ENCODE results near the gene GRIK4.

GRIK4 gene

DNA sequence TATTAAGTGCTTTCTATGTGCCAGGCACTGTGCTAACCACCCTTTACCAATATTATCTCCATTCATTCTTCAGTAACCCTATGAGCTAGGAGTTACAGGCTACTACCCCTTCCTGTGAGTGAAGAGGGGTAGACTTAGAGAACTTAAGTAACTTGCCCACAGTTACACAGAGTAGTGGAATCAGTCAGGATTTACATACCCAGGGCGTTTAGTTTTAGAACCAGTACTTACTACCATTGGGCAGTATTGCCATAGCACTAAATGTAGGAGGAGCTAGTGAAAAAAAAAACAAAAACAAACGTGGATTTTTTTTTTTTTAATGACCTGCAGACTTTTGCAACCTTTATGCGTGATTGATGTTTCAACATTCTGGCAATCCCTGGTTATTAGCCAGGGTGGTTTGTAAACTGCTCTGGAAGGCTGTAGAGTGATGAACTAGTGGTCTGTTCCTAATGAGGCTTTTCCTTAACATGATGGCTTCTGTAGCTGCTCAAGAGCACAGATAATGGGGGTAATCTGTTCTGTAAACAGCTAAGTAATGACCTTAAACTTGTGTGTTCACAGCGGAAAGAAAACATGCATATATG is 523.7 kb downstream of the GRIK4 start:
- no peak for TF ChIP-seq TAF1 (IDR thresholded peaks at IDR 0.05; ENCODE audit: borderline replicate concordance, insufficient read depth, low read length)
- TF ChIP-seq, protein P1, sequence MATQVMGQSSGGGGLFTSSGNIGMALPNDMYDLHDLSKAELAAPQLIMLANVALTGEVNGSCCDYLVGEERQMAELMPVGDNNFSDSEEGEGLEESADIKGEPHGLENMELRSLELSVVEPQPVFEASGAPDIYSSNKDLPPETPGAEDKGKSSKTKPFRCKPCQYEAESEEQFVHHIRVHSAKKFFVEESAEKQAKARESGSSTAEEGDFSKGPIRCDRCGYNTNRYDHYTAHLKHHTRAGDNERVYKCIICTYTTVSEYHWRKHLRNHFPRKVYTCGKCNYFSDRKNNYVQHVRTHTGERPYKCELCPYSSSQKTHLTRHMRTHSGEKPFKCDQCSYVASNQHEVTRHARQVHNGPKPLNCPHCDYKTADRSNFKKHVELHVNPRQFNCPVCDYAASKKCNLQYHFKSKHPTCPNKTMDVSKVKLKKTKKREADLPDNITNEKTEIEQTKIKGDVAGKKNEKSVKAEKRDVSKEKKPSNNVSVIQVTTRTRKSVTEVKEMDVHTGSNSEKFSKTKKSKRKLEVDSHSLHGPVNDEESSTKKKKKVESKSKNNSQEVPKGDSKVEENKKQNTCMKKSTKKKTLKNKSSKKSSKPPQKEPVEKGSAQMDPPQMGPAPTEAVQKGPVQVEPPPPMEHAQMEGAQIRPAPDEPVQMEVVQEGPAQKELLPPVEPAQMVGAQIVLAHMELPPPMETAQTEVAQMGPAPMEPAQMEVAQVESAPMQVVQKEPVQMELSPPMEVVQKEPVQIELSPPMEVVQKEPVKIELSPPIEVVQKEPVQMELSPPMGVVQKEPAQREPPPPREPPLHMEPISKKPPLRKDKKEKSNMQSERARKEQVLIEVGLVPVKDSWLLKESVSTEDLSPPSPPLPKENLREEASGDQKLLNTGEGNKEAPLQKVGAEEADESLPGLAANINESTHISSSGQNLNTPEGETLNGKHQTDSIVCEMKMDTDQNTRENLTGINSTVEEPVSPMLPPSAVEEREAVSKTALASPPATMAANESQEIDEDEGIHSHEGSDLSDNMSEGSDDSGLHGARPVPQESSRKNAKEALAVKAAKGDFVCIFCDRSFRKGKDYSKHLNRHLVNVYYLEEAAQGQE (IDR thresholded peaks at IDR 0.05; ENCODE audit: insufficient read depth in 1 of 2, low read depth in 2 of 2, low read length in 2 of 2), result no peak

DNA sequence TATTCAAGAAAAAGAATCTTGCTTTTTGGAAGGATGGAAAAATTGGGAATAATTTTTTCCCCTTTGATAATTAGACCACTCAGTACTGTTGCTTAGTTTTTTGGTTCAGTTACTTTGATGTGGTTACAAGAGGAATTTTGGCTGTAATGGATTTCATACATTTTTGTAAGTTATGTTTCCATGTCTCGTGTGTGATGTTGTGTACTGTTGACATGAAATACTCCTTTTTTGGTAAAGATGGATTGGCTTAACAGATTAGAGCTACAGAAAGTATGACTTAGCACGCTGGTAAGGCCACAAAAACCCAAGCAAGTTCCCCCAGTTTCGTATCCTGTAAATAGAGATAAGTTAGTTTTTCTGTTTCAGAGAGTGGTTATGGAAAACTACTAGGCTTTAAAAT is 524.2 kb downstream of the GRIK4 start:
- TF ChIP-seq SIN3A (IDR thresholded peaks at IDR 0.05; ENCODE audit: borderline replicate concordance, insufficient read depth, low read length) (no peak), FOXP2 (optimal IDR thresholded peaks at IDR 0.05; ENCODE audit: borderline replicate concordance, extremely low read depth, extremely low read length, insufficient read depth) (no peak)

DNA sequence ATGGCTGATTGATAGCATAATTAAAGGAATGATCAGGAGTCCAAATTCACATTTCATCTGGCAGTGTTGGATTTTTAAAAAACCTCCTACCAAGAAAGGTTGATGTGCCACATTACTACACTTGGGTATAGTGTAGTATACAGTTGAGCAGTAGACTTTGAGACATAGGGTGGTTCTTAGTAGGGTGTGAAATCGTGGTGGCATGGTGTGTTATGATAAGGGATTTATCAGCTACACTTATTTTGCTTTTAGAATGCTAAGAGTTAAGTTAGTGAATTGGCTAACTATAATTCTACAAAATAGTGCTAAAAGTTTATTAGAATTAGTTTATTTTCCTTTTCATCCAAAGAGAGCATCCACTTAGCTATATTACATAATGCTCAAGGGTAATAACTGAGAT is 525.5 kb downstream of the GRIK4 start:
- no peak for TF ChIP-seq FOXP2 (optimal IDR thresholded peaks at IDR 0.05; ENCODE audit: borderline replicate concordance, extremely low read depth, extremely low read length, insufficient read depth)

All from PFSK-1 (cell line).